NK-92 (cell line): ENCODE measurements around the gene CFHR5.
"Not testable (repeated sequence)": the region's sequence is repeated elsewhere in the genome, so short reads cannot be mapped to it uniquely, and the experiment has no call there.

Source experiments
- DNase-seq: peaks from one replicate; lab custom pipeline; 2025; ENCODE audit not compliant: unreplicated experiment; lab: John Stamatoyannopoulos, UW

Gene CFHR5

GRCh38 chr1:196977278-196977677 lies at the start of gene CFHR5:
TSS of gene CFHR5 (plus strand) at chr1:196977556. CDS start at chr1:196977665, 109 bp downstream.
- no peak for DNase-seq

- not testable (repeated sequence) for DNase-seq
These were observed 44.5 kb upstream of the CFHR5 start for GRCh38 chr1:196932853-196933252.

GRCh38 chr1:196933531-196934189 lies 43.7 kb upstream of the CFHR5 start:
- no peak for DNase-seq

GRCh38 chr1:196941474-196941873 lies 35.9 kb upstream of the CFHR5 start:
- not testable (repeated sequence) for DNase-seq

- not testable (repeated sequence) for DNase-seq
These were observed 33.8 kb upstream of the CFHR5 start, which contains the start of gene CFHR2 for GRCh38 chr1:196943568-196943967. TSS of gene CFHR2 (plus strand) at chr1:196943738. CDS start at chr1:196943881, 143 bp downstream.

GRCh38 chr1:196951711-196952394 lies 25.5 kb upstream of the CFHR5 start:
- DNase-seq, result no peak

- no peak for DNase-seq
These were observed 22.6 kb upstream of the CFHR5 start for GRCh38 chr1:196954778-196955177.

- no peak for DNase-seq
These were observed 21.4 kb upstream of the CFHR5 start for GRCh38 chr1:196955926-196956325.

GRCh38 chr1:196960854-196961253 lies 16.5 kb upstream of the CFHR5 start:
- no peak for DNase-seq

GRCh38 chr1:196970182-196970581 lies 7.2 kb upstream of the CFHR5 start:
- no peak for DNase-seq

GRCh38 chr1:196976278-196976677 lies 1.1 kb upstream of the CFHR5 start:
- no peak for DNase-seq

- DNase-seq, result no peak
These were observed 3.5 kb downstream of the CFHR5 start for GRCh38 chr1:196980859-196981258.

GRCh38 chr1:196982247-196982646 lies 4.9 kb downstream of the CFHR5 start:
- DNase-seq, result not testable (repeated sequence)

GRCh38 chr1:196991919-196992651 lies 14.7 kb downstream of the CFHR5 start:
- DNase-seq, result not testable (repeated sequence)

- DNase-seq, result no peak
These were observed 16.6 kb downstream of the CFHR5 start for GRCh38 chr1:196993916-196994315.

- no peak for DNase-seq
These were observed 20.1 kb downstream of the CFHR5 start for GRCh38 chr1:196997423-196997822.

- DNase-seq, result no peak
These were observed 24.5 kb downstream of the CFHR5 start for GRCh38 chr1:197001828-197002227.

GRCh38 chr1:197003132-197003531 lies 25.8 kb downstream of the CFHR5 start:
- DNase-seq, result no peak

GRCh38 chr1:197008861-197009260 lies 31.5 kb downstream of the CFHR5 start:
- no peak for DNase-seq

GRCh38 chr1:197011614-197012013 lies 34.3 kb downstream of the CFHR5 start:
- DNase-seq, result no peak

- no peak for DNase-seq
These were observed 35.9 kb downstream of the CFHR5 start for GRCh38 chr1:197013234-197013633.

- DNase-seq, result no peak
These were observed 39.4 kb downstream of the CFHR5 start for GRCh38 chr1:197016751-197017150.
